GM12872 (cell line): Measurements from ENCODE around the gene DPEP1.

ENCODE experiments used
- CTCF ChIP-seq: IDR thresholded peaks from 3 replicates; pipeline ENCODE4 v1.5.1; 2011; ENCODE audit warnings: low read depth, mild to moderate bottlenecking, low read length, moderate library complexity; ENCODE audit not compliant: insufficient read depth

The DPEP1 gene

GRCh38 chr16:89575247-89576152 lies 37.9 kb upstream of the DPEP1 start, which contains the start of gene CPNE7:
Gene CPNE7, plus strand, starts transcription at chr16:89575758. Its CDS starts 140 bp downstream, at chr16:89575898.
- no peak for TF ChIP-seq CTCF

- no peak for TF ChIP-seq CTCF
Measured at GRCh38 chr16:89576153-89577054, 37.0 kb upstream of the DPEP1 start.

- TF ChIP-seq CTCF: no peak
Measured at GRCh38 chr16:89577055-89577759, 36.2 kb upstream of the DPEP1 start.

GRCh38 chr16:89579351-89579750 lies 34.1 kb upstream of the DPEP1 start:
- no peak for TF ChIP-seq CTCF

GRCh38 chr16:89581045-89581695 lies 32.3 kb upstream of the DPEP1 start:
- no peak for TF ChIP-seq CTCF

GRCh38 chr16:89581861-89582563 lies 31.4 kb upstream of the DPEP1 start:
- no peak for TF ChIP-seq CTCF
